IMR-90 (cell line): ENCODE data around the gene RANBP6. TPM values are rescaled to one million over a fixed set of nuclear protein-coding genes. Genes with fewer than 3 reads are reported as not detected.

ENCODE experiments used
- ATAC-seq: fragments of 200-7000 bp; cut with Tn5 transposase; 2 replicates; pipeline ENCODE4 v1.9.1; 2020; ENCODE audit warnings: low read depth, mild to moderate bottlenecking, moderate library complexity
- BruUV-seq: library from RNA; stranded (reverse); fragments of 400-500 nt; replicated peaks from 2 replicates; lab custom pipeline; 2021; lab: Mats Ljungman, UMichigan
- CTCF ChIA-PET: fragments of 300-600 bp; formaldehyde crosslinking; extraction: SDS; loops from one replicate; lab custom pipeline; 2021; ENCODE audit warnings: antibody characterized with exemption; lab: Yijun Ruan, JAX
- POLR2A ChIA-PET: fragments of 300-600 bp; sonication (Branson Sonifier 250); formaldehyde crosslinking; loops from one replicate; lab custom pipeline; 2022; ENCODE audit warnings: antibody characterized with exemption; ENCODE audit not compliant: unreplicated experiment; lab: Charles Lee
- DNase-seq: peaks from one replicate; pipeline ENCODE4 v3.0.0; 2013
- H2AFZ ChIP-seq: replicated peaks from 2 replicates; pipeline ENCODE3; 2013; ENCODE audit warnings: low read length, mild to moderate bottlenecking; ENCODE audit not compliant: poor library complexity
- H2AK5ac ChIP-seq: 2 replicates; pipeline ENCODE4 v1.6.1; 2013; ENCODE audit warnings: low read depth, low read length, inconsistent platforms
- H2AK9ac ChIP-seq: replicated peaks from 2 replicates; pipeline ENCODE3; 2013; ENCODE audit warnings: mild to moderate bottlenecking, low read depth, low read length, moderate library complexity; ENCODE audit not compliant: poor library complexity
- H2BK120ac ChIP-seq: 2 replicates; pipeline ENCODE4 v1.6.1; 2013; ENCODE audit warnings: low read depth, low read length, inconsistent platforms
- H2BK15ac ChIP-seq: 3 replicates; pipeline ENCODE4 v1.6.1; 2013; ENCODE audit warnings: low read depth, low read length, inconsistent platforms
- H2BK20ac ChIP-seq: 2 replicates; pipeline ENCODE4 v1.6.1; 2013; ENCODE audit warnings: low read depth, mild to moderate bottlenecking, inconsistent platforms, low read length, moderate library complexity
- H2BK5ac ChIP-seq: 2 replicates; pipeline ENCODE4 v1.6.1; 2013; ENCODE audit warnings: mild to moderate bottlenecking, low read depth, low read length, inconsistent platforms; ENCODE audit not compliant: poor library complexity, severe bottlenecking
- H3K14ac ChIP-seq: replicated peaks from 2 replicates; pipeline ENCODE4 v1.6.1; 2013; ENCODE audit warnings: low read depth, low read length, inconsistent platforms
- H3K18ac ChIP-seq: 2 replicates; pipeline ENCODE4 v1.6.1; 2013; ENCODE audit warnings: low read depth, low read length, control low read depth
- H3K23ac ChIP-seq: 2 replicates; pipeline ENCODE4 v1.6.1; 2013; ENCODE audit warnings: low read depth, low read length, inconsistent platforms
- H3K27ac ChIP-seq: 2 replicates; pipeline ENCODE4 v1.5.1; 2013; ENCODE audit warnings: mild to moderate bottlenecking, control low read depth, low read length; ENCODE audit not compliant: insufficient read depth
- H3K27me3 ChIP-seq: 2 replicates; pipeline ENCODE4 v1.6.1; 2013; ENCODE audit warnings: low read length; ENCODE audit not compliant: control insufficient read depth, insufficient read depth
- H3K36me3 ChIP-seq: 2 replicates; pipeline ENCODE4 v1.6.1; 2013; ENCODE audit warnings: low read length, mixed read lengths; ENCODE audit not compliant: control insufficient read depth, insufficient read depth
- H3K4ac ChIP-seq: 2 replicates; pipeline ENCODE4 v1.6.1; 2013; ENCODE audit warnings: low read depth, low read length, inconsistent platforms
- H3K4me1 ChIP-seq: 2 replicates; pipeline ENCODE4 v1.6.1; 2013; ENCODE audit warnings: low read length, mixed read lengths; ENCODE audit not compliant: control insufficient read depth, insufficient read depth
- H3K4me2 ChIP-seq: 2 replicates; pipeline ENCODE4 v1.6.1; 2013; ENCODE audit warnings: low read depth, mild to moderate bottlenecking, control low read depth, low read length, moderate library complexity
- H3K4me3 ChIP-seq: 2 replicates; pipeline ENCODE4 v1.5.1; 2013; ENCODE audit warnings: low read depth, mild to moderate bottlenecking, control low read depth, low read length, moderate library complexity; ENCODE audit not compliant: insufficient read depth
- H3K56ac ChIP-seq: 2 replicates; pipeline ENCODE4 v1.6.1; 2013; ENCODE audit warnings: low read length, inconsistent platforms; ENCODE audit not compliant: insufficient read depth; ENCODE audit errors: extremely low read depth
- H3K79me1 ChIP-seq, 2 experiments: 2 replicates each; pipeline ENCODE4 v1.6.1; 2013; ENCODE audit warnings: low read length in 2 of 2, inconsistent platforms in 1 of 2, low read depth in 1 of 2
- H3K9ac ChIP-seq: 2 replicates; pipeline ENCODE4 v1.6.1; 2013; ENCODE audit warnings: low read depth, low read length, control low read depth
- H3K9me1 ChIP-seq: 2 replicates; pipeline ENCODE4 v1.6.1; 2013; ENCODE audit warnings: low read length, inconsistent platforms; ENCODE audit not compliant: insufficient read depth
- H3K9me3 ChIP-seq: 2 replicates; pipeline ENCODE4 v1.6.1; 2013; ENCODE audit warnings: low read length; ENCODE audit not compliant: control insufficient read depth, insufficient read depth
- H4K20me1 ChIP-seq: 2 replicates; pipeline ENCODE4 v1.6.1; 2013; ENCODE audit warnings: low read length, inconsistent platforms; ENCODE audit not compliant: insufficient read depth
- H4K5ac ChIP-seq: 2 replicates; pipeline ENCODE4 v1.6.1; 2013; ENCODE audit warnings: mild to moderate bottlenecking, low read depth, low read length, control low read depth
- H4K8ac ChIP-seq, 2 experiments: 2 replicates each; pipeline ENCODE4 v1.6.1; 2013; ENCODE audit warnings: low read depth in 2 of 2, low read length in 2 of 2, control low read depth in 1 of 2, inconsistent platforms in 1 of 2
- H4K91ac ChIP-seq: 2 replicates; pipeline ENCODE4 v1.6.1; 2013; ENCODE audit warnings: low read depth, low read length, inconsistent platforms; ENCODE audit not compliant: insufficient read depth
- CTCF ChIP-seq: conservative IDR thresholded peaks from 2 replicates; pipeline ENCODE4 v1.5.1; 2012; ENCODE audit warnings: mild to moderate bottlenecking, low read depth, low read length, improper control_type of control experiment
- MAZ ChIP-seq: IDR thresholded peaks from 2 replicates; pipeline ENCODE4 v1.6.1; 2012; ENCODE audit warnings: low read depth, mild to moderate bottlenecking, low read length, improper control_type of control experiment, moderate library complexity, borderline replicate concordance
- NFE2L2 ChIP-seq: fragments of 150-350 bp; IDR thresholded peaks from 2 replicates; pipeline ENCODE4 v1.6.1; 2016; ENCODE audit warnings: low read depth, mild to moderate bottlenecking, low read length
- RAD21 ChIP-seq: IDR thresholded peaks from 2 replicates; pipeline ENCODE4 v1.6.1; 2012; ENCODE audit warnings: low read length, improper control_type of control experiment
- RCOR1 ChIP-seq: IDR thresholded peaks from 2 replicates; pipeline ENCODE4 v1.6.1; 2012; ENCODE audit warnings: mild to moderate bottlenecking, low read length, improper control_type of control experiment; ENCODE audit not compliant: insufficient replicate concordance
- SMC3 ChIP-seq: fragments of 150-350 bp; IDR thresholded peaks from 2 replicates; pipeline ENCODE4 v1.6.1; 2016; ENCODE audit warnings: low read depth, mild to moderate bottlenecking, antibody characterized with exemption, low read length, moderate library complexity
- WGBS, 2 experiments: methylation state at CpG; one replicate each; pipeline versions ENCODE4 v1.1.5 to v1.1.7; 2013; ENCODE audit warnings: missing lambda C conversion rate in 2 of 2; ENCODE audit not compliant: insufficient read length in 1 of 2; ENCODE audit errors: extremely low coverage in 2 of 2; 5-methylcytosine and 5-hydroxymethylcytosine counted together
- dilution Hi-C: fragments of 300-500 bp; cut with HindIII; formaldehyde crosslinking; loops from one replicate; pipeline ENCODE4 v1.14.3; 2018; ENCODE audit warnings: low sequenced_read_pairs; ENCODE audit not compliant: unreplicated experiment
- in situ Hi-C: fragments of 300-500 bp; cut with MboI; formaldehyde crosslinking; loops from 3 replicates; pipeline ENCODE4 v1.14.3; 2019; ENCODE audit warnings: low sequenced_read_pairs, inconsistent platforms, mixed read lengths
- intact Hi-C: fragments of 100-400 bp; cut with micrococcal nuclease; formaldehyde crosslinking; loops from 2 replicates; pipeline ENCODE4 v1.10.0; 2022
- polyA plus RNA-seq, 3 experiments: library from polyadenylated mRNA; depleted of rRNA; stranded (reverse); fragments of >200 nt; gene quantifications; 2 replicates each; pipeline ENCODE4 v1.2.3, GENCODE V29; 2012; ENCODE audit warnings: low replicate concordance in 1 of 3
- total RNA-seq: library from RNA; depleted of rRNA; stranded (reverse); fragments of >200 nt; gene quantifications from 2 replicates; pipeline ENCODE4 v1.2.3, GENCODE V29; 2012

The RANBP6 gene
- total and polyA plus RNA-seq, 2 of the 4 experiments (the other 2 are of a cell fraction), result 7.5 to 42.3 TPM

- no peak overlapping the region for H3K56ac ChIP-seq
- no peak overlapping the region for H4K8ac ChIP-seq
- no peak overlapping the region for H3K4me3 ChIP-seq
- no peaks in the 10 kb centered on the region for H3K4me1 ChIP-seq
- H3K27ac ChIP-seq, result no peak overlapping the region
- H2AK9ac ChIP-seq, result no peak overlapping the region
- WGBS, 2 experiments, result no CpG with 5 or more reads among the region's 3 CpGs
- no peaks in the 10 kb centered on the region for H3K79me1 ChIP-seq
- no peak overlapping the region for H2BK5ac ChIP-seq
- intact Hi-C loops (loop anchor here (1.0 to 5.0 kb wide), 6 partner anchors 143 to 513 kb away; no protein-coding TSS in a partner anchor), dilution Hi-C loops (no loop called here), in situ Hi-C loops (loop anchor here (5.0 kb wide), 1 partner anchor 253 kb away; no protein-coding TSS in a partner anchor)
- H3K23ac ChIP-seq, result no peak overlapping the region
- no peak overlapping the region for H3K18ac ChIP-seq
- no TSS peak for BruUV-seq
- H2BK15ac ChIP-seq, result no peak overlapping the region
- H2AFZ ChIP-seq, result no peak overlapping the region
- no peaks in the 10 kb centered on the region for H3K36me3 ChIP-seq
- POLR2A ChIA-PET, result no interaction called here
- peaks cover 2% of the 10 kb centered on the region; the same call in 1 of the 2 replicates for H3K27me3 ChIP-seq
- H4K91ac ChIP-seq, result no peak overlapping the region
- no peaks in the 10 kb centered on the region for H4K20me1 ChIP-seq
- H2BK120ac ChIP-seq, result no peak overlapping the region
- CTCF ChIA-PET, result interaction anchor here (0.6 to 2.0 kb wide), 16 partner anchors 8 to 513 kb away, joined by 3 to 15 read pairs (median 5); partner anchors contain the start of gene ERMP1
- ATAC-seq (peak; percentile 83), DNase-seq (peak; percentile 70)
- TF ChIP-seq RAD21 (peak; percentile 67), MAZ (no peak), SMC3 (peak; percentile 71), NFE2L2 (no peak), RCOR1 (no peak), CTCF (peak; percentile 74)
- H3K9ac ChIP-seq, result no peak overlapping the region
- no peak overlapping the region for H3K4me2 ChIP-seq
- H3K14ac ChIP-seq, result no peak overlapping the region
- H4K5ac ChIP-seq, result no peak overlapping the region
- H2AK5ac ChIP-seq, result no peak overlapping the region
- H3K4ac ChIP-seq, result no peak overlapping the region
- no peak overlapping the region for H2BK20ac ChIP-seq
- no peaks in the 10 kb centered on the region for H3K9me1 ChIP-seq
- H3K9me3 ChIP-seq, result no peaks in the 10 kb centered on the region
These were observed 39.1 kb upstream of the RANBP6 start for GRCh38 chr9:6054280-6055099.
